ENCODE results near the gene CRYBB2.

GRCh38 chr22:25228822-25229221 lies 9.4 kb downstream of the CRYBB2 start:
- TF ChIP-seq JUND (IDR thresholded peaks at IDR 0.05) = no peak
- TF ChIP-seq YY1 (IDR thresholded peaks at IDR 0.05; ENCODE audit: low read depth) = no peak
- TF ChIP-seq TAF1 (IDR thresholded peaks at IDR 0.05; ENCODE audit: borderline replicate concordance, low read depth, low read length) = no peak
- no peak for TF ChIP-seq EZH2phosphoT487 (IDR thresholded peaks at IDR 0.05; ENCODE audit: borderline replicate concordance, low read depth)
- no peak for TF ChIP-seq CTCF (IDR thresholded peaks at IDR 0.05)

All from SK-N-SH (cell line).